Measurements from ENCODE around the gene SLITRK1.

The SLITRK1 gene

GRCh38 chr13:83880275-83881139, 1.8 kb downstream of the SLITRK1 start:
- no peak for DNase-seq
- Histone ChIP-seq H3K4me1 (ENCODE audit: insufficient read depth, low read length) (no peaks in the 10 kb centered on the region), H3K79me2 (ENCODE audit: insufficient read depth, low read length) (no peaks in the 10 kb centered on the region), H3K4me2 (ENCODE audit: insufficient read depth, low read length) (no peak overlapping the region), H3K9me3 (ENCODE audit: insufficient read depth, low read length, severe bottlenecking) (peaks cover 7% of the 10 kb centered on the region), H3K36me3 (ENCODE audit: insufficient read depth, low read length) (no peaks in the 10 kb centered on the region), H3K27me3 (ENCODE audit: insufficient read depth, low read length, poor library complexity) (no peaks in the 10 kb centered on the region), H3K4me3 (ENCODE audit: low read depth in 1 of 2, low read length in 2 of 2) (no peak overlapping the region), H2AFZ (ENCODE audit: low read depth, low read length) (no peak overlapping the region), H4K20me1 (ENCODE audit: insufficient read depth, low read length) (no peaks in the 10 kb centered on the region), H3K9ac (ENCODE audit: low read depth, low read length) (no peak overlapping the region), H3K27ac (ENCODE audit: low read length) (no peak overlapping the region)
- no peak for TF ChIP-seq EZH2 (IDR thresholded peaks at IDR 0.05; ENCODE audit: borderline replicate concordance, low read depth, low read length, severe bottlenecking)
- no peak for TF ChIP-seq CTCF (IDR thresholded peaks at IDR 0.05; ENCODE audit: borderline replicate concordance, extremely low read depth, low read length, poor library complexity, severe bottlenecking)
- ATAC-seq (ENCODE audit: insufficient read depth, low read depth): no peak

GRCh38 chr13:83879431-83880171, 2.7 kb downstream of the SLITRK1 start:
- Histone ChIP-seq H3K79me2 (ENCODE audit: insufficient read depth, low read length) (no peaks in the 10 kb centered on the region), H3K27me3 (ENCODE audit: insufficient read depth, low read length, poor library complexity) (no peaks in the 10 kb centered on the region), H3K4me3 (ENCODE audit: low read depth in 1 of 2, low read length in 2 of 2) (no peak overlapping the region), H4K20me1 (ENCODE audit: insufficient read depth, low read length) (no peaks in the 10 kb centered on the region), H3K4me1 (ENCODE audit: insufficient read depth, low read length) (no peaks in the 10 kb centered on the region), H3K36me3 (ENCODE audit: insufficient read depth, low read length) (no peaks in the 10 kb centered on the region), H3K4me2 (ENCODE audit: insufficient read depth, low read length) (no peak overlapping the region), H3K9ac (ENCODE audit: low read depth, low read length) (no peak overlapping the region), H3K27ac (ENCODE audit: low read length) (no peak overlapping the region), H2AFZ (ENCODE audit: low read depth, low read length) (no peak overlapping the region), H3K9me3 (ENCODE audit: insufficient read depth, low read length, severe bottlenecking) (peaks cover 7% of the 10 kb centered on the region)
- ATAC-seq (ENCODE audit: insufficient read depth, low read depth) (no peak), DNase-seq (no peak)
- no peak for TF ChIP-seq EZH2 (IDR thresholded peaks at IDR 0.05; ENCODE audit: borderline replicate concordance, low read depth, low read length, severe bottlenecking)
- TF ChIP-seq CTCF (IDR thresholded peaks at IDR 0.05; ENCODE audit: borderline replicate concordance, extremely low read depth, low read length, poor library complexity, severe bottlenecking): no peak

- Histone ChIP-seq H3K9me3 (ENCODE audit: insufficient read depth, low read length, severe bottlenecking) (peaks cover 7% of the 10 kb centered on the region), H3K27ac (ENCODE audit: low read length) (no peak overlapping the region), H2AFZ (ENCODE audit: low read depth, low read length) (no peak overlapping the region), H3K4me3 (ENCODE audit: low read depth in 1 of 2, low read length in 2 of 2) (no peak overlapping the region), H3K27me3 (ENCODE audit: insufficient read depth, low read length, poor library complexity) (no peaks in the 10 kb centered on the region), H3K36me3 (ENCODE audit: insufficient read depth, low read length) (no peaks in the 10 kb centered on the region), H3K79me2 (ENCODE audit: insufficient read depth, low read length) (no peaks in the 10 kb centered on the region), H3K9ac (ENCODE audit: low read depth, low read length) (no peak overlapping the region), H3K4me2 (ENCODE audit: insufficient read depth, low read length) (no peak overlapping the region), H4K20me1 (ENCODE audit: insufficient read depth, low read length) (no peaks in the 10 kb centered on the region), H3K4me1 (ENCODE audit: insufficient read depth, low read length) (no peaks in the 10 kb centered on the region)
- DNase-seq (no peak), ATAC-seq (ENCODE audit: insufficient read depth, low read depth) (no peak)
- no peak for TF ChIP-seq CTCF (IDR thresholded peaks at IDR 0.05; ENCODE audit: borderline replicate concordance, extremely low read depth, low read length, poor library complexity, severe bottlenecking)
- no peak for TF ChIP-seq EZH2 (IDR thresholded peaks at IDR 0.05; ENCODE audit: borderline replicate concordance, low read depth, low read length, severe bottlenecking)
These were observed 3.4 kb downstream of the SLITRK1 start for GRCh38 chr13:83878691-83879430.
